Measurements from ENCODE around the gene GPSM1. TPM values are rescaled to one million over a fixed set of nuclear protein-coding genes. Genes with fewer than 3 reads are reported as not detected.

Gene GPSM1
- total RNA-seq, 1 donor from 2014 or later, result 4.8 TPM

GRCh38 chr9:136391737-136392537 lies 64.6 kb downstream of the GPSM1 start:
- DNase-seq (ENCODE audit: low spot score), result no peak
- no peak for ATAC-seq

- ATAC-seq (no peak), DNase-seq (ENCODE audit: low spot score) (no peak)
These were observed 65.5 kb downstream of the GPSM1 start for GRCh38 chr9:136392538-136393449.

GRCh38 chr9:136393531-136393930 lies 66.2 kb downstream of the GPSM1 start:
- ATAC-seq (no peak), DNase-seq (ENCODE audit: low spot score) (no peak)

GRCh38 chr9:136394312-136395019 lies 67.1 kb downstream of the GPSM1 start:
- DNase-seq (ENCODE audit: low spot score) (no peak), ATAC-seq (no peak)

- ATAC-seq (no peak), DNase-seq (ENCODE audit: low spot score) (no peak)
These were observed 67.6 kb downstream of the GPSM1 start for GRCh38 chr9:136395020-136395340.

GRCh38 chr9:136395345-136396218 lies 68.2 kb downstream of the GPSM1 start:
- ATAC-seq (peak; percentile 71), DNase-seq (ENCODE audit: low spot score) (peak; percentile 93)

GRCh38 chr9:136396219-136396515 lies 68.8 kb downstream of the GPSM1 start:
- no peak for DNase-seq (ENCODE audit: low spot score)
- ATAC-seq, result peak; percentile 30

- ATAC-seq (no peak), DNase-seq (ENCODE audit: low spot score) (no peak)
These were observed 70.3 kb downstream of the GPSM1 start for GRCh38 chr9:136397643-136398042.

- ATAC-seq (no peak), DNase-seq (ENCODE audit: low spot score) (no peak)
These were observed 70.9 kb downstream of the GPSM1 start for GRCh38 chr9:136398286-136398685.

- ATAC-seq (peak; percentile 41), DNase-seq (ENCODE audit: low spot score) (no peak)
These were observed 72.1 kb downstream of the GPSM1 start for GRCh38 chr9:136399176-136400037.

- ATAC-seq, result peak; percentile 83
- peak; percentile 89 for DNase-seq (ENCODE audit: low spot score)
These were observed 72.9 kb downstream of the GPSM1 start, which contains the start of gene SNAPC4 for GRCh38 chr9:136400038-136400834. Gene SNAPC4, minus strand, starts transcription at chr9:136400170. Its CDS starts 1,742 bp downstream, at chr9:136398428.

GRCh38 chr9:136401173-136401922 lies 74.0 kb downstream of the GPSM1 start:
- no peak for ATAC-seq
- no peak for DNase-seq (ENCODE audit: low spot score)

- DNase-seq (ENCODE audit: low spot score) (no peak), ATAC-seq (no peak)
These were observed 74.7 kb downstream of the GPSM1 start for GRCh38 chr9:136402067-136402466.

GRCh38 chr9:136403538-136403914 lies 76.2 kb downstream of the GPSM1 start:
- ATAC-seq, result no peak
- DNase-seq (ENCODE audit: low spot score), result no peak

GRCh38 chr9:136403915-136404800 lies 76.8 kb downstream of the GPSM1 start:
- no peak for DNase-seq (ENCODE audit: low spot score)
- ATAC-seq, result no peak

GRCh38 chr9:136404801-136405136 lies 77.4 kb downstream of the GPSM1 start:
- ATAC-seq, result no peak
- no peak for DNase-seq (ENCODE audit: low spot score)

- ATAC-seq, result no peak
- DNase-seq (ENCODE audit: low spot score), result no peak
These were observed 78.1 kb downstream of the GPSM1 start for GRCh38 chr9:136405481-136405880.
